Mesenchymal stem cell (in vitro differentiated cells and primary cell): ENCODE measurements around the gene CRYL1.

ENCODE experiments used
- DNase-seq: peaks from one replicate; pipeline ENCODE4 v3.0.0-alpha.2; 2013
- H2AFZ ChIP-seq: one replicate; pipeline ENCODE4 v1.6.1; 2013; ENCODE audit warnings: low read depth, mild to moderate bottlenecking, control low read depth, inconsistent platforms, low read length, moderate library complexity
- H2AK5ac ChIP-seq: 2 replicates; pipeline ENCODE4 v1.6.1; 2013; ENCODE audit warnings: low read length, moderate library complexity, mild to moderate bottlenecking, inconsistent platforms; ENCODE audit not compliant: severe bottlenecking
- H2BK120ac ChIP-seq: one replicate; pipeline ENCODE4 v1.6.1; 2013; ENCODE audit warnings: low read depth, mild to moderate bottlenecking, inconsistent platforms, low read length, moderate library complexity
- H2BK12ac ChIP-seq, 2 experiments: one replicate each; pipeline ENCODE4 v1.6.1; 2013; ENCODE audit warnings: inconsistent platforms in 2 of 2, low read length in 2 of 2, mild to moderate bottlenecking in 2 of 2, moderate library complexity in 2 of 2, control low read depth in 1 of 2
- H2BK15ac ChIP-seq: one replicate; pipeline ENCODE4 v1.6.1; 2013; ENCODE audit warnings: mild to moderate bottlenecking, low read depth, inconsistent platforms; ENCODE audit not compliant: poor library complexity, severe bottlenecking
- H2BK5ac ChIP-seq: 2 replicates; pipeline ENCODE4 v1.6.1; 2013; ENCODE audit warnings: low read depth, mild to moderate bottlenecking, low read length, control low read depth, inconsistent platforms; ENCODE audit not compliant: poor library complexity, severe bottlenecking
- H3K14ac ChIP-seq, 2 experiments: one replicate each; pipeline ENCODE4 v1.6.1; 2013; ENCODE audit warnings: inconsistent platforms in 2 of 2, low read length in 2 of 2, control low read depth in 1 of 2, mild to moderate bottlenecking in 1 of 2, moderate library complexity in 1 of 2
- H3K18ac ChIP-seq, 2 experiments: one replicate each; pipeline ENCODE4 v1.6.1; 2013; ENCODE audit warnings: inconsistent platforms in 2 of 2, low read length in 2 of 2, control low read depth in 1 of 2, low read depth in 1 of 2, mild to moderate bottlenecking in 1 of 2
- H3K23ac ChIP-seq, 2 experiments: one replicate each; pipeline ENCODE4 v1.6.1; 2013; ENCODE audit warnings: inconsistent platforms in 2 of 2, low read length in 2 of 2, mild to moderate bottlenecking in 2 of 2, moderate library complexity in 2 of 2, control low read depth in 1 of 2
- H3K27ac ChIP-seq: 2 replicates; pipeline ENCODE4 v1.5.1; 2013; ENCODE audit warnings: mild to moderate bottlenecking, moderate library complexity, low read length, control low read depth, inconsistent platforms; ENCODE audit not compliant: poor library complexity, severe bottlenecking
- H3K27me3 ChIP-seq, 2 experiments: 2 replicates each; pipeline versions ENCODE4 v1.6.1 to v1.7.0; 2013; ENCODE audit warnings: low read length in 2 of 2, mild to moderate bottlenecking in 2 of 2, moderate library complexity in 2 of 2, control low read depth in 1 of 2, inconsistent platforms in 1 of 2; ENCODE audit not compliant: control insufficient read depth in 1 of 2, insufficient read depth in 1 of 2
- H3K36me3 ChIP-seq, 2 experiments: 2 replicates each; pipeline versions ENCODE4 v1.6.1 to v1.7.0; 2013; ENCODE audit warnings: low read length in 2 of 2, control low read depth in 1 of 2, inconsistent platforms in 1 of 2, low read depth in 1 of 2, mild to moderate bottlenecking in 1 of 2; ENCODE audit not compliant: insufficient read depth in 2 of 2, control insufficient read depth in 1 of 2
- H3K4ac ChIP-seq, 2 experiments: one replicate each; pipeline ENCODE4 v1.6.1; 2013; ENCODE audit warnings: inconsistent platforms in 2 of 2, low read length in 2 of 2, mild to moderate bottlenecking in 2 of 2, moderate library complexity in 2 of 2, control low read depth in 1 of 2, low read depth in 1 of 2
- H3K4me1 ChIP-seq: 2 replicates; pipeline ENCODE4 v1.6.1; 2013; ENCODE audit warnings: low read depth, low read length, control low read depth; ENCODE audit not compliant: control insufficient read depth, insufficient read depth
- H3K4me2 ChIP-seq: 2 replicates; pipeline ENCODE4 v1.6.1; 2013; ENCODE audit warnings: low read length, mild to moderate bottlenecking, inconsistent platforms; ENCODE audit not compliant: poor library complexity, severe bottlenecking
- H3K4me3 ChIP-seq, 2 experiments: 2 replicates each; pipeline versions ENCODE4 v1.5.1 to v1.7.0; 2013; ENCODE audit warnings: low read length in 2 of 2, mild to moderate bottlenecking in 2 of 2, control low read depth in 1 of 2, low read depth in 1 of 2; ENCODE audit not compliant: insufficient read depth in 1 of 2
- H3K79me1 ChIP-seq: replicated peaks from 2 replicates; pipeline ENCODE4 v1.6.1; 2013; ENCODE audit warnings: mild to moderate bottlenecking, control low read depth, low read length, inconsistent platforms; ENCODE audit not compliant: poor library complexity, severe bottlenecking
- H3K9ac ChIP-seq: 2 replicates; pipeline ENCODE4 v1.7.0; 2013; ENCODE audit warnings: mild to moderate bottlenecking, low read length, moderate library complexity
- H3K9me3 ChIP-seq: 2 replicates; pipeline ENCODE4 v1.7.0; 2013; ENCODE audit warnings: mild to moderate bottlenecking, low read length; ENCODE audit not compliant: control insufficient read depth
- H4K8ac ChIP-seq: one replicate; pipeline ENCODE4 v1.6.1; 2013; ENCODE audit warnings: inconsistent platforms, mild to moderate bottlenecking, low read length, moderate library complexity
- H4K91ac ChIP-seq: one replicate; pipeline ENCODE4 v1.6.1; 2013; ENCODE audit warnings: mild to moderate bottlenecking, low read length, inconsistent platforms
- WGBS: methylation state at CpG from one replicate; pipeline ENCODE4 v1.1.7; 2013; ENCODE audit warnings: mixed read lengths; 5-methylcytosine and 5-hydroxymethylcytosine counted together

CRYL1 gene

GRCh38 chr13:20416223-20416745 lies 109.4 kb downstream of the CRYL1 start:
- no peak for DNase-seq
- H3K4me2 ChIP-seq: no peak overlapping the region
- H3K27me3 ChIP-seq: no peaks in the 10 kb centered on the region
- H3K27ac ChIP-seq: no peak overlapping the region
- H2AK5ac ChIP-seq: peak overlapping the region; percentile 76
- H3K9ac ChIP-seq: no peak overlapping the region
- no peak overlapping the region for H2AFZ ChIP-seq
- no peaks in the 10 kb centered on the region for H3K79me1 ChIP-seq
- no peak overlapping the region for H3K4me3 ChIP-seq
- peak overlapping the region; percentile 37 for H4K91ac ChIP-seq
- H3K18ac ChIP-seq: no peak overlapping the region
- no peak overlapping the region for H2BK15ac ChIP-seq
- 90% methylated on average over 14 of the region's 14 CpGs for WGBS
- no peak overlapping the region for H3K23ac ChIP-seq
- H2BK5ac ChIP-seq: no peak overlapping the region
- H3K36me3 ChIP-seq: peaks cover 0 to 4% of the 10 kb centered on the region in 2 experiments
- H3K14ac ChIP-seq: peak overlapping the region in 1 of 2 experiments; percentile 28
- H3K9me3 ChIP-seq: no peaks in the 10 kb centered on the region
- H4K8ac ChIP-seq: no peak overlapping the region
- H3K4me1 ChIP-seq: peaks cover 12% of the 10 kb centered on the region
- no peak overlapping the region for H3K4ac ChIP-seq
- H2BK12ac ChIP-seq: peak overlapping the region in 1 of 2 experiments; percentile 64
- H2BK120ac ChIP-seq: no peak overlapping the region

DNA sequence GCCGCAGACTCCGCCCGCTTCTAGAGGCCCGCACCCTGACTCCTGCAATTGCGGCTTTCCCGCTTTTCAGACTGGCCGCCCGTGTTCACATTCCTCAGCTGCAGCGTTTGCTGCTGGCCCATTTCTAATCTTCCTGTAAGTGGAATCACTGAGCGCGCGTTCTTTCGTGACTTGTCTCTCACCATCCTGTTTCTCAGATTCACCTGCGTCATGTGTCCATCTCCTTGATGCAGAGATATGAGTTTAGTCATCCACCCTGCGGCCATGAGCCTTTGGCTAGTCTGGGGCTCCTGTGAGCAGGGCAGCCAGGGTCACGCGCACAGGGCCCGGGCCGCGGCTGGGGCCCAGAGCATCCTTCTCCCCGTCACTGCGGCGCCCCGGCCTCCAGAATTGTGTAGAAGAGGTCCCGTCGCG lies 110.0 kb downstream of the CRYL1 start:
- H2AK5ac ChIP-seq: no peak overlapping the region
- H2AFZ ChIP-seq: no peak overlapping the region
- WGBS: 96% methylated on average over 27 of the region's 27 CpGs
- no peak overlapping the region for H3K4me2 ChIP-seq
- no peaks in the 10 kb centered on the region for H3K79me1 ChIP-seq
- H2BK5ac ChIP-seq: no peak overlapping the region
- no peak overlapping the region for H3K14ac ChIP-seq
- no peaks in the 10 kb centered on the region for H3K27me3 ChIP-seq
- no peak overlapping the region for H2BK15ac ChIP-seq
- H4K8ac ChIP-seq: no peak overlapping the region
- no peak overlapping the region for H3K4me3 ChIP-seq
- H3K36me3 ChIP-seq: peaks cover 0 to 4% of the 10 kb centered on the region in 2 experiments
- no peak overlapping the region for H2BK120ac ChIP-seq
- H3K27ac ChIP-seq: no peak overlapping the region
- H3K9ac ChIP-seq: no peak overlapping the region
- no peak overlapping the region for H3K23ac ChIP-seq
- H3K18ac ChIP-seq: no peak overlapping the region
- no peak overlapping the region for H4K91ac ChIP-seq
- H2BK12ac ChIP-seq: no peak overlapping the region
- no peaks in the 10 kb centered on the region for H3K9me3 ChIP-seq
- H3K4ac ChIP-seq: no peak overlapping the region
- DNase-seq: no peak
- H3K4me1 ChIP-seq: peaks cover 10% of the 10 kb centered on the region

DNA sequence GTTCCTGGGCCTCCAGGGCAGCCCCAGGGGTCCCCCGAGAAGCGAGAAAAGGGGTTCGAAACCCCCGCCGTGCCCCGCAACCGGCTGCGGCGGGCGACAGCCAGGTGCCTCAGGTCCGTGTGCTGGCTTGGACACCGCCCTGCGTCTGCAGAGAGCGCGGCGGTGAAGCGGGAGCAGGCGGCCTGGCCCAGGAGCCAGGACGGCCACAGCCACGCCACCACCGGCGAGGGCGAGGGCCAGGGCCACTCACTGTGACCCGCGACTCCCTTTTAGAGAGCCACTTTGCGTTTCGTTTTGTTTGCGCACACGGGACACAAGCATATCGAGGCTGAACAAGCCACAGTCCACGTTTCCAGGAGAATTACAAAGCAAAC lies 110.4 kb downstream of the CRYL1 start:
- H2AFZ ChIP-seq: no peak overlapping the region
- H3K36me3 ChIP-seq: peaks cover 0 to 4% of the 10 kb centered on the region in 2 experiments
- H3K79me1 ChIP-seq: no peaks in the 10 kb centered on the region
- H2AK5ac ChIP-seq: no peak overlapping the region
- no peak overlapping the region for H3K9ac ChIP-seq
- no peak overlapping the region for H2BK12ac ChIP-seq
- H4K91ac ChIP-seq: no peak overlapping the region
- H2BK15ac ChIP-seq: no peak overlapping the region
- H3K4me2 ChIP-seq: no peak overlapping the region
- no peak overlapping the region for H2BK120ac ChIP-seq
- no peak overlapping the region for H3K4ac ChIP-seq
- 95% methylated on average over 31 of the region's 31 CpGs for WGBS
- H3K4me3 ChIP-seq: no peak overlapping the region
- no peak overlapping the region for H2BK5ac ChIP-seq
- H3K9me3 ChIP-seq: no peaks in the 10 kb centered on the region
- H3K27ac ChIP-seq: no peak overlapping the region
- no peak for DNase-seq
- H3K23ac ChIP-seq: no peak overlapping the region
- no peaks in the 10 kb centered on the region for H3K27me3 ChIP-seq
- no peak overlapping the region for H4K8ac ChIP-seq
- peaks cover 10% of the 10 kb centered on the region for H3K4me1 ChIP-seq
- no peak overlapping the region for H3K18ac ChIP-seq
- H3K14ac ChIP-seq: no peak overlapping the region

- 74% methylated on average over 45 of the region's 45 CpGs for WGBS
- H3K36me3 ChIP-seq: peaks cover 0 to 4% of the 10 kb centered on the region in 2 experiments
These were observed 110.9 kb downstream of the CRYL1 start for GRCh38 chr13:20414546-20415305.

More at GRCh38 chr13:20414546-20415305, 110.9 kb downstream of the CRYL1 start:
- no peak overlapping the region for H3K18ac ChIP-seq
- H2BK15ac ChIP-seq: no peak overlapping the region
- no peaks in the 10 kb centered on the region for H3K79me1 ChIP-seq
- DNase-seq: no peak
- H3K27ac ChIP-seq: no peak overlapping the region
- H2AFZ ChIP-seq: no peak overlapping the region
- no peak overlapping the region for H3K4me3 ChIP-seq
- H3K27me3 ChIP-seq: no peaks in the 10 kb centered on the region
- H2BK5ac ChIP-seq: no peak overlapping the region
- no peak overlapping the region for H2BK12ac ChIP-seq
- no peak overlapping the region for H2BK120ac ChIP-seq
- H3K9ac ChIP-seq: no peak overlapping the region
- H3K23ac ChIP-seq: no peak overlapping the region
- no peak overlapping the region for H3K14ac ChIP-seq
- peaks cover 8% of the 10 kb centered on the region for H3K4me1 ChIP-seq
- no peak overlapping the region for H2AK5ac ChIP-seq
- H3K4me2 ChIP-seq: no peak overlapping the region
- H3K9me3 ChIP-seq: no peaks in the 10 kb centered on the region
- H3K4ac ChIP-seq: no peak overlapping the region
- H4K91ac ChIP-seq: no peak overlapping the region
- H4K8ac ChIP-seq: no peak overlapping the region
